ENCODE measurements around the gene AGTRAP. TPM values are rescaled to one million over a fixed set of nuclear protein-coding genes. Genes with fewer than 3 reads are reported as not detected.

Gene AGTRAP
- total and polyA plus RNA-seq, 2 experiments from 2014 or later = 34.2 to 71.9 TPM

DNA sequence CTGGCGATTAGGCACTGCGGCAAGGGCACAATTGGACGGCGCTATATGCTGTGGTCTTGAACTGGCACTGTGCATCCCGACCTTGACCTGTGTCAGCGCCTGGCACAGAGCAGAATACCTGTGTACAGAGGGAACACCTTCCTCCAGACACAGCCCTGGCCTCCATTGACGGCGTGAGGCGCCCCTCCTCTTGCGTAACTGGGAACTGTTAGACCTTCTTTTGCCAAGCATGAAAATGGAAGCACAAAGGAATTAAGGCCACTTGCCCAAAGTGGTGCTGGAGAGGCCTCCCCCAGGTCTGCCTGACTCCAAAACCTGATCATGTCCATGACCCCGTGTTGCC, 6.8 kb upstream of the AGTRAP start:
- Histone ChIP-seq H3K27me3 (no peaks in the 10 kb centered on the region), H3K4me3 (no peak overlapping the region), H3K9me2 (replicated peaks; ENCODE audit: insufficient read depth) (no peaks in the 10 kb centered on the region), H3K4me1 (ENCODE audit: insufficient read depth) (peaks cover 23% of the 10 kb centered on the region), H3K9me3 (ENCODE audit: low read depth) (no peaks in the 10 kb centered on the region), H3K79me2 (no peaks in the 10 kb centered on the region), H3K36me3 (replicated peaks; ENCODE audit: insufficient read depth, low read depth) (no peaks in the 10 kb centered on the region), H2AFZ (no peak overlapping the region), H3K27ac (no peak overlapping the region), H3K4me2 (no peak overlapping the region), H4K20me1 (ENCODE audit: insufficient read depth, poor library complexity, severe bottlenecking) (no peaks in the 10 kb centered on the region)
- DNase-seq (ENCODE audit: low spot score) = no peak
- 95% methylated on average over 11 of the region's 11 CpGs for WGBS (ENCODE audit: low lambda C conversion rate, missing lambda C conversion rate)
- TF ChIP-seq EZH2phosphoT487 (IDR thresholded peaks at IDR 0.05; ENCODE audit: low read depth, severe bottlenecking, unreplicated experiment) (no peak), EZH2 (IDR thresholded peaks at IDR 0.05; ENCODE audit: borderline replicate concordance) (no peak)
- TF ChIP-seq, protein P1, sequence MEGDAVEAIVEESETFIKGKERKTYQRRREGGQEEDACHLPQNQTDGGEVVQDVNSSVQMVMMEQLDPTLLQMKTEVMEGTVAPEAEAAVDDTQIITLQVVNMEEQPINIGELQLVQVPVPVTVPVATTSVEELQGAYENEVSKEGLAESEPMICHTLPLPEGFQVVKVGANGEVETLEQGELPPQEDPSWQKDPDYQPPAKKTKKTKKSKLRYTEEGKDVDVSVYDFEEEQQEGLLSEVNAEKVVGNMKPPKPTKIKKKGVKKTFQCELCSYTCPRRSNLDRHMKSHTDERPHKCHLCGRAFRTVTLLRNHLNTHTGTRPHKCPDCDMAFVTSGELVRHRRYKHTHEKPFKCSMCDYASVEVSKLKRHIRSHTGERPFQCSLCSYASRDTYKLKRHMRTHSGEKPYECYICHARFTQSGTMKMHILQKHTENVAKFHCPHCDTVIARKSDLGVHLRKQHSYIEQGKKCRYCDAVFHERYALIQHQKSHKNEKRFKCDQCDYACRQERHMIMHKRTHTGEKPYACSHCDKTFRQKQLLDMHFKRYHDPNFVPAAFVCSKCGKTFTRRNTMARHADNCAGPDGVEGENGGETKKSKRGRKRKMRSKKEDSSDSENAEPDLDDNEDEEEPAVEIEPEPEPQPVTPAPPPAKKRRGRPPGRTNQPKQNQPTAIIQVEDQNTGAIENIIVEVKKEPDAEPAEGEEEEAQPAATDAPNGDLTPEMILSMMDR (IDR thresholded peaks at IDR 0.05; ENCODE audit: poor library complexity) = no peak

DNA sequence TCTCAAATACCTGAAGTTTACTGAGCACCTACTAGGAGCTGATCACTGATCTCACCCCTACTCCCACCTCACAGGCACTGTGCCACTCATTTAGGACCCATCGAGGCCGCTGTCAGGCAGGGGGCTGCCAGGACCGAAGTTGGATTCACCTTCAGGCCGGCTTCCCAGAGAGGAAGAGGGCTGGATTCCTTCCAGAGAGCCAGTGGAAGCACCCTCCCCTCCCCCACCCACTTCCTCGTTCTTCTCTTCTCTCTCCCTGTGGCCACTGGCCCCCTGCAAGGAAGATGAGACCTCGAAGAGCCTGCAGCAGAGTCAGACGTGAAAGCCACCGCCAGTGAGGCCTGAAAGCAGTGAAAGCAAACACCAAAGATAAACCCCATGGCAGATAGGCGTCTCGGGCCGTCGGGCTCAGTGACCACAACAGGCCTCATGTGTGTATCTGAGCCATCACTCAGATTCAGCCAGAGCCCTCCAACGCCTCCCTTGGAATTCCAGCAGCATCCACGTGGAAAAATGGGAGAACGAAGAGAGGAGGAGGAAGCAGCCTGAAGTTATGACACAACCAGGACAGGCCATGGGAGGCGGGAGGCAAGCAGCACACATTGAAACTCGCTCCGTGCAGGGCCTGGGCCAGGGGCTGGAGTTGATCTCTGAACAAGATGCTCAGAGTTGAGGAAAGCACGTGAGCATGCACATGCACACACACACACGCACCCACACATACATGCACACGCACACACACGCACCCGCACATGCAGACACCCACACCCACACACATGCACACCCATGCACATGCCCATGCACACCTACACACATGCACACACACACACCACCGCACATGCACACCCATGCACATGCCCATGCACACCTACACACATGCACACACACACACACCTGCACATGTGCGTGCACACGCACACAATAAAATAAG, 6.2 kb upstream of the AGTRAP start:
- H3K27ac ChIP-seq = no peak overlapping the region
- H3K4me1 ChIP-seq (ENCODE audit: insufficient read depth) = peaks cover 23% of the 10 kb centered on the region
- WGBS (ENCODE audit: low lambda C conversion rate, missing lambda C conversion rate) = 57% methylated on average over 25 of the region's 26 CpGs
- H3K9me2 ChIP-seq (replicated peaks; ENCODE audit: insufficient read depth) = no peaks in the 10 kb centered on the region
- H3K36me3 ChIP-seq (replicated peaks; ENCODE audit: insufficient read depth, low read depth) = no peaks in the 10 kb centered on the region
- no peak overlapping the region for H3K4me2 ChIP-seq
- peak; percentile 38 for DNase-seq (ENCODE audit: low spot score)
- no peaks in the 10 kb centered on the region for H4K20me1 ChIP-seq (ENCODE audit: insufficient read depth, poor library complexity, severe bottlenecking)
- H2AFZ ChIP-seq = no peak overlapping the region
- no peaks in the 10 kb centered on the region for H3K79me2 ChIP-seq
- no peak overlapping the region for H3K4me3 ChIP-seq
- no peaks in the 10 kb centered on the region for H3K27me3 ChIP-seq
- H3K9me3 ChIP-seq (ENCODE audit: low read depth) = no peaks in the 10 kb centered on the region
- TF ChIP-seq EZH2phosphoT487 (IDR thresholded peaks at IDR 0.05; ENCODE audit: low read depth, severe bottlenecking, unreplicated experiment) (no peak), EZH2 (IDR thresholded peaks at IDR 0.05; ENCODE audit: borderline replicate concordance) (no peak)
- TF ChIP-seq, protein P1 (IDR thresholded peaks at IDR 0.05; ENCODE audit: poor library complexity) = no peak

DNA sequence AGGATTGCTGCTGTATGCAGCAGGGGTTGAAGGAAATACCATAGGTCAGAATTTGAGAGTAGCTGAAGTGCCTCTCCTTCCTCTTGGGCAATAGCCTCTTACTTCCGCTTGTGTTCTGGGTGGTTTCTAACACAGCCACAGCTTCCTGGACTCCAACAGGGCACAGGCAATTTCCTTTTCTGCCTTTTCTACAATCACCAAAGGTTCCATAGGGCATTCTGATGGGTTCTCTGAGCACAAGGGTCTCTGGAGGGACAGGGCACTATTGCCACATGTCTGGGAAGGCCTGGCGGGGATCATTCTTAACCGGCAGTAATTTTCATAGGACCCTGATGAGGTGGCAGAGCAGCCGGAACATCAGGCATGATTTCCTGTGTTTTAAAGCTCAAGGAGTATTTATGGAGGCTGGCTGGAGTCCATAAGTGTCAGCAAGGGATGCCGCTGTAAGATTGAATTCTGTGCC, 5.5 kb upstream of the AGTRAP start:
- Histone ChIP-seq H3K79me2 (no peaks in the 10 kb centered on the region), H2AFZ (no peak overlapping the region), H3K27ac (peak overlapping the region; percentile 88), H3K27me3 (no peaks in the 10 kb centered on the region), H4K20me1 (ENCODE audit: insufficient read depth, poor library complexity, severe bottlenecking) (no peaks in the 10 kb centered on the region), H3K4me2 (no peak overlapping the region), H3K36me3 (replicated peaks; ENCODE audit: insufficient read depth, low read depth) (no peaks in the 10 kb centered on the region), H3K4me1 (ENCODE audit: insufficient read depth) (peaks cover 23% of the 10 kb centered on the region), H3K4me3 (no peak overlapping the region), H3K9me3 (ENCODE audit: low read depth) (no peaks in the 10 kb centered on the region), H3K9me2 (replicated peaks; ENCODE audit: insufficient read depth) (no peaks in the 10 kb centered on the region)
- 50% methylated on average over 5 of the region's 5 CpGs for WGBS (ENCODE audit: low lambda C conversion rate, missing lambda C conversion rate)
- no peak for DNase-seq (ENCODE audit: low spot score)
- no peak for TF ChIP-seq EZH2phosphoT487 (IDR thresholded peaks at IDR 0.05; ENCODE audit: low read depth, severe bottlenecking, unreplicated experiment)
- TF ChIP-seq, protein P1 (IDR thresholded peaks at IDR 0.05; ENCODE audit: poor library complexity) = no peak
- no peak for TF ChIP-seq EZH2 (IDR thresholded peaks at IDR 0.05; ENCODE audit: borderline replicate concordance)

Data from hepatocyte (in vitro differentiated cells).